Urinary bladder (tissue), 4 donors: ENCODE results near the gene KLHL21. TPM values are rescaled to one million over a fixed set of nuclear protein-coding genes. Genes with fewer than 3 reads are reported as not detected.
"Not testable (repeated sequence)": the region's sequence is repeated elsewhere in the genome, so short reads cannot be mapped to it uniquely, and the experiment has no call there.

Experiments used
- DNase-seq: peaks from one replicate; pipeline ENCODE4 v3.0.0-alpha.2; 2015; ENCODE audit errors: extremely low spot score
- H3K27ac ChIP-seq: one replicate; pipeline ENCODE4 v1.5.1; 2013; ENCODE audit warnings: low read depth, mild to moderate bottlenecking, moderate library complexity
- H3K36me3 ChIP-seq: one replicate; pipeline ENCODE4 v1.6.1; 2013; ENCODE audit warnings: mild to moderate bottlenecking, moderate library complexity; ENCODE audit not compliant: insufficient read depth
- H3K4me1 ChIP-seq: one replicate; pipeline ENCODE4 v1.6.1; 2013; ENCODE audit warnings: mild to moderate bottlenecking, moderate library complexity; ENCODE audit not compliant: insufficient read depth
- H3K4me3 ChIP-seq: one replicate; pipeline ENCODE4 v1.5.1; 2013; ENCODE audit warnings: low read depth, low read length
- WGBS: extraction: QIAGEN DNeasy Blood & Tissue Kit; methylation state at CpG from one replicate; pipeline ENCODE4 v1.1.7; 2013; 5-methylcytosine and 5-hydroxymethylcytosine counted together
- polyA plus RNA-seq: library from polyadenylated mRNA; stranded (reverse); fragments of 200-250 nt; gene quantifications from one replicate; pipeline ENCODE4 v1.2.3, GENCODE V29; 2013
- total RNA-seq: library from RNA; depleted of rRNA; stranded (reverse); fragments of >200 nt; gene quantifications from one replicate; pipeline ENCODE4 v1.2.3, GENCODE V29; 2014
- donor health status: healthy with polysubstance abuse.
- donor health status: healthy.

KLHL21 gene
- total RNA-seq: 17.0 TPM
- 72.4 TPM for polyA plus RNA-seq

DNA sequence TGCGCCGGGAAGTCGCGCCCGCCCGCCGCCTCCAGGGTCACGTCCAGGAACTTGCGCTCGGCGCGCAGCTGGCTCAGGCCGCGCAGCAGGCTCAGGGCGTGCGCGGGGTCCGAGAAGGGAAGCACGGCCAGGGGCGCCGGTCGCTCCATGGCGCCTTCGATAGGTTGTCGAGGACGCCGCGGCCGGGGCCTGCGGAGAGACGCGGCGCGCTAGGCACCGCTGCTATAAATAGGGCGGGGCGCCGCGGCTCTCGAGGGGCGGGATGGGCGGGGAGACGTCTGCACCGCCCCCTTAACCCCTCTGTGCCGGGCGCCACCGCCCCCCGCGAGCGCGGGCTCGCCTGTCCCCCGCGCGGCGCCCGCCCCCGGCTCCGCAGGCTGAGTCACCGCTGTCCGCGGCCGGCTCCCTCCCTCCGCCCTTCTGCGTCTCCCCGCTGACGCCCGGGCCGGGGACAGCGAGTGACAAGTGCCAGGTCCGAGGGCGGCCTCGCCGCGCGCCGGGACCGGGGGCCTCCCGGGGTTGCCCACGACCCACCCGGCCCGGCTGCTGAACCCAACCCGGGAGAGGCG is at the start of gene KLHL21:
Gene KLHL21 (minus strand): TSS at position 201 of the 569 bp plus-strand sequence. CDS start 52 bp downstream, at position 149.
- H3K4me3 ChIP-seq: peak within 1 kb of the TSS; percentile 77
- WGBS: under 1% methylated on average over 84 of the region's 84 CpGs
- H3K4me1 ChIP-seq: no peaks in the 10 kb centered on the region

DNA sequence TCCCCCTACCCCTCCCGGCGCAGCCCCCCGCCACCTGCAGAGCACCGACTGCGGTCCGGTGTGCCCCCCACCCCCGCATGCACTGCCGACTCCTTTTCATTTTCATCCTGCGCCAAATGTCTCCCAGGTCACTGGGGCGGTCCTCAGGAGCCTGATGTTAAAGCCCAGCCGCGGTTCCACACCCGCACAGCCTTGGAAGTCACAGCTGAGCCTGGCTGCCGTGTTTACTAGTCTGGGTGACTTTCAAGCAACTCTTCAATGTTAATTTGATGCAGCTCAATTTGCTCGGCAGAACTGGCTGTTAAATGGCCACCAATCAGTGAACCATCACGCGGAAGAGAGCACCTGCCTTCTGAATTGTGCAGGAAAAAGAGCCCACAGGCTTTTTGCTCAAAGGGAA is 49.2 kb upstream of the KLHL21 start:
- no peak overlapping the region for H3K4me3 ChIP-seq
- DNase-seq: no peak
- H3K4me1 ChIP-seq: no peaks in the 10 kb centered on the region
- H3K27ac ChIP-seq: no peak overlapping the region
- WGBS: 79% methylated on average over 17 of the region's 17 CpGs
- peaks cover 3% of the 10 kb centered on the region for H3K36me3 ChIP-seq

More for the DNA sequence above, at the start of gene KLHL21:
- DNase-seq: no peak
- peaks cover 3% of the 10 kb centered on the region for H3K36me3 ChIP-seq
- peak within 1 kb of the TSS; percentile 99 for H3K27ac ChIP-seq

DNA sequence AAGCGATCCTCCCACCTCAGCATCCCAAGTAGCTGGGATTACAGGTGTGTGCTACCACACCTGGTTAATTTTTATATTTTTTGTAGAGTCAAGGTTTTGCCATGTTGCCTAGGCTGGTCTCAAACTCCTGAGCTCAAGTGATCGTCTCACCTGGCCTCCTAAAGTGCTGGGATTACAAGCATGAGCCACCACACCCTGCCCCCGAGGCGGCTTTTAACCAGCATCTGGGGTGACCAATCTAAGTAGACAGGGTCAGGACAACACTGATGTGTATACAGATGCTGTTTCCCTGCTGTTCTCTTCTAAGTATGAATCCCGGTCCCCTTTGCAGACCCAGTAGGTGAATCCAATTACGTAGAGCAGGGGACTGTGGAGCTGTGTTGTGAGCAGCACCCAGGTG is 45.9 kb upstream of the KLHL21 start:
- WGBS: 90% methylated on average over 6 of the region's 6 CpGs
- H3K36me3 ChIP-seq: peaks cover 3% of the 10 kb centered on the region
- DNase-seq: no peak
- H3K4me3 ChIP-seq: no peak overlapping the region
- H3K4me1 ChIP-seq: no peaks in the 10 kb centered on the region
- H3K27ac ChIP-seq: no peak overlapping the region

- DNase-seq: no peak
- Histone ChIP-seq H3K36me3 (peaks cover 3% of the 10 kb centered on the region), H3K4me3 (no peak overlapping the region), H3K4me1 (no peaks in the 10 kb centered on the region), H3K27ac (no peak overlapping the region)
- WGBS: 58% methylated on average over 10 of the region's 10 CpGs
Observed at GRCh38 chr1:6646499-6647148, 44.0 kb upstream of the KLHL21 start.

DNA sequence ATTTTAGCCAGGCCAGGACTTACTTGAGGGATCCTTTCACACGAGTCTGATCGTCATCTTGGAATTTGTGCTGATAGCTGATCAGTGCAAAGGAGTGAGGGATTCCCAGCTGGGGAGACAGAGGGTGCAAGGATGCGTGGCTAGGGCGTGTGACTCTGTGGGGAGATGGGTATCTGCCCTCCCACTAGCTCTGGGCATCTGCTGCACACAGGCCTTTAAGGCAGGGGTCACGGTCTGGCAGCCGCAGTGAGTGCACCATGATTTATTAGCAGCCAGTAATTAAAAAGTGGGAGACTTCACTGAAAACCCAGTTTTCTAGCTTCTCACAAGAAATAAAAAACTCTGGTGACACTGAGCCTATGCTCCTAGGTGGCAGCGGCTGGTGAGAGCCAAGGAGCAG is 42.3 kb upstream of the KLHL21 start:
- DNase-seq: no peak
- H3K4me3 ChIP-seq: no peak overlapping the region
- WGBS: 91% methylated on average over 7 of the region's 7 CpGs
- no peaks in the 10 kb centered on the region for H3K36me3 ChIP-seq
- H3K4me1 ChIP-seq: no peaks in the 10 kb centered on the region
- no peak overlapping the region for H3K27ac ChIP-seq

- H3K36me3 ChIP-seq, H3K4me1 ChIP-seq, H3K4me3 ChIP-seq, H3K27ac ChIP-seq, DNase-seq: not testable (repeated sequence)
- WGBS: 88% methylated on average over 3 of the region's 3 CpGs
Observed at GRCh38 chr1:6640867-6641266, 38.2 kb upstream of the KLHL21 start.

GRCh38 chr1:6638226-6638625 is 35.6 kb upstream of the KLHL21 start:
- peaks cover 4% of the 10 kb centered on the region for H3K36me3 ChIP-seq
- WGBS: 49% methylated on average over 18 of the region's 18 CpGs

GRCh38 chr1:6637770-6638169 is 35.1 kb upstream of the KLHL21 start:
- no peak for DNase-seq
- Histone ChIP-seq H3K36me3 (peaks cover 4% of the 10 kb centered on the region), H3K27ac (no peak overlapping the region), H3K4me1 (no peaks in the 10 kb centered on the region), H3K4me3 (no peak overlapping the region)
- 85% methylated on average over 9 of the region's 9 CpGs for WGBS

More at GRCh38 chr1:6638226-6638625, 35.6 kb upstream of the KLHL21 start:
- H3K4me3 ChIP-seq: no peak overlapping the region
- H3K27ac ChIP-seq: no peak overlapping the region
- H3K4me1 ChIP-seq: no peaks in the 10 kb centered on the region
- DNase-seq: no peak

DNA sequence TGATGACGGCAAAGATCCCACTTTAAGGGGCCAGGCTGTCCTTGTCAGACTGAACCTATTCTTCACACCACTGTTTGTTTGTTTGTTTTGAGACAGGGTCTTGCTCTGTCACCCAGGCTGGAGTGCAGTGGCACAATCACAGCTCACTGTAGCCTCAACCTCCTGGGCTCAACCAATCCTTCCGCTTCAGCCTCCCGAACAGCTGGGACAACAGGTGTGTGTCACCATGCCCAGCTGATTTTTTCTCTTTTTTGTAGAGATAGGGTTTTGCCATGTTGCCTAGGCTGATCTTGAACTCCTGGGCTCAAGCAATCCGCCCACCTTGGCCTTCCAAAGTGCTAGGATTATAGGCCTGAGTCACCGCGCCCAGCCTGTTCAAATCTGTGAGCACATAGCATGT is 34.1 kb upstream of the KLHL21 start:
- 94% methylated on average over 6 of the region's 6 CpGs for WGBS
- not testable (repeated sequence) for H3K4me3 ChIP-seq, H3K4me1 ChIP-seq, H3K36me3 ChIP-seq, DNase-seq, H3K27ac ChIP-seq

DNA sequence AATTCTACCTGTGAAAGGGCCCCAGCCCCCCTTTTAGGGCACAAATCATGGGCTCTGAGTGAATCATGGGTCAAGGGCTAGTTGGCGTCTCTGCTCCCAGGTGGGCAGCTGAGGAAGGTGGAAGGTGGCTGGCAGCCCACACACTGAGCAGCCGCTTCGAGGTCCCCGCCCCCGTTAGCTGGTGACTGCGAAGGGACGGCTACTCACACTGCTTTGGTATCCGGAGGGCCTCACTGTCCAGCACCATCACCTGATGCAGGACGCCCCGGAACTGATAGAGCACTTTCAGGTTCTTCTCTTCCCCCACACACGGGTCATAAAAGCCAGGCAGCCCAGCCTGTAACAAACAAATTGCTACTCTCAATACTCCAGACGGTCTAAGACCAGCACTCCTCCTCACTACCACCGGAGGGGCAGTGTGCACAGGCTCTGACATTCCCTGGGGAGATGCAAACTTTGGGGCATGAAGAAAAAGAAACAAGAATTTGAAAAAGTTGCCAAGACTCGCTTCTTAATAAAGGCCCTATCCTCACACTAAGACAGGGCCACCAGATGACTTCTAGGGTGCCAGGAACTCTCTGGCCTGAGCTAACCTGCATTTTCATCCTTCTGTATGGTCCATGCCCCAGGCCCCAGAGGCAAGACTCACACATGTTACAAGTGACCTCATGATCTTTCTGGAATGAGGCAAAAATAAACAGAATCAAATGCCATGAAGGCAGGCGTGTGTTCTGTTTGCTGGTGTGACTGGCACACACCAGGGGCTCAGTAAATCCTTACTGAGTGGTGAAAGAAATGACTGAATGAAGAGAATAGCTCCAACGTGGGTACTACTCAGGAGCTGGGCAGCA is 33.5 kb upstream of the KLHL21 start:
- no peak for DNase-seq
- WGBS: 77% methylated on average over 16 of the region's 16 CpGs
- Histone ChIP-seq H3K4me3 (no peak overlapping the region), H3K27ac (no peak overlapping the region), H3K4me1 (no peaks in the 10 kb centered on the region), H3K36me3 (peaks cover 4% of the 10 kb centered on the region)

DNA sequence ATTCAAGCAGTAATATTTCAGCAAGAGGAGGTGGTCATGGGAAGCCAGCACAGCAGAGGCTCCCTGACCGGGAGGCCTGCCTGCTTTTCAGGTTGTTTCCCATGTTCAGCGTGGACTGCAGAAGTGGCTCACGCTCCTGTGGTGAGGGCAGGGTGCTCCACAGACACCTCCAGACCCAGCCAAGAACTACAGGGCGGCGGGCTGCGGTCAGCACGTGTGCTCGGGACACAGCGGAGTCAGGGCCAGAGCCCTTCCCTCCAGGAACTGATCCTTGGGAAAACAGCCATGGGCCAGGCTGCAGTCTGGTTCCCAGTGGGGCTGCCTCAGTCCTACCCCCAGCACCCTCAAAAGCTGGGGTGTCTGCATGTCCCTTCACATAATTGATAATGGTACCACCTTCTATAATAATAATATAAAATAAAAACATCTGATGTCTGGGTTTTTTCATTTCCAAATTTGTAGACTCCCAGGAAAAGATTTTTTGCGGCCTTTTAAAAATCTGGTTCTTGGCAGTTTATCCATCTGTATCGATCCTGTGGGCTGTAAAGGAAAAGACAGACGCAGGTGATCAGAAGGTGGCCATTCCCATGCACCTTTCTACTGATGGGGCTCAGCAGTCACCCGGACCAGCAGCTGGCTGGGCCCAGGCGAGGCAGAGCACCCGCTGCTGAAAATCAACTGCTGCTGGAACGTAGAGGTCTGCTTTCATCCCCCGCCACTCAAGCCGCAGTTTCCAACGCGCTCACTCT is 32.7 kb upstream of the KLHL21 start:
- DNase-seq: no peak
- Histone ChIP-seq H3K4me3 (no peak overlapping the region), H3K36me3 (peaks cover 4% of the 10 kb centered on the region), H3K4me1 (no peaks in the 10 kb centered on the region), H3K27ac (no peak overlapping the region)
- 87% methylated on average over 20 of the region's 20 CpGs for WGBS

GRCh38 chr1:6634371-6635052 is 31.8 kb upstream of the KLHL21 start:
- Histone ChIP-seq H3K36me3 (peaks cover 4% of the 10 kb centered on the region), H3K4me3 (no peak overlapping the region), H3K27ac (no peak overlapping the region), H3K4me1 (no peaks in the 10 kb centered on the region)
- WGBS: 66% methylated on average over 29 of the region's 29 CpGs
- no peak for DNase-seq
